Transverse colon (tissue), 4 donors: ENCODE results near the gene SLC35A4. TPM values are rescaled to one million over a fixed set of nuclear protein-coding genes. Genes with fewer than 3 reads are reported as not detected.
"Not testable (repeated sequence)": the region's sequence is repeated elsewhere in the genome, so short reads cannot be mapped to it uniquely, and the experiment has no call there.

Source experiments
- DNase-seq: peaks from one replicate; pipeline ENCODE4 v3.0.0-alpha.2; 2019
- H3K27ac ChIP-seq, 4 donors: fragments of 200-600 bp; sonication (generic); 2 replicates each; pipeline ENCODE4 v1.5.1; 2016 to 2018; ENCODE audit warnings: inconsistent platforms in 4 of 4
- H3K27me3 ChIP-seq: fragments of 200-600 bp; sonication (generic); 2 replicates; pipeline ENCODE4 v1.5.1; 2017; ENCODE audit warnings: inconsistent platforms
- H3K36me3 ChIP-seq, 4 donors: fragments of 200-600 bp; sonication (generic); 2 replicates each; pipeline ENCODE4 v1.5.1; 2017 to 2019; ENCODE audit warnings: inconsistent platforms in 4 of 4
- H3K4me1 ChIP-seq, 4 donors: fragments of 200-600 bp; sonication (generic); 2 replicates each; pipeline ENCODE4 v1.5.1; 2017 to 2020; ENCODE audit warnings: inconsistent platforms in 4 of 4
- H3K4me3 ChIP-seq, 4 donors: fragments of 200-600 bp; sonication (generic); 1 replicate in 1 of 4; 2 replicates in 3 of 4; pipeline versions ENCODE4 v1.5.1 to v1.6.1; 2017 to 2019; ENCODE audit warnings: inconsistent platforms in 4 of 4
- H3K9me3 ChIP-seq, 2 donors: fragments of 200-600 bp; sonication (generic); 2 replicates each; pipeline ENCODE4 v1.5.1; 2017 to 2019; ENCODE audit warnings: inconsistent platforms in 2 of 2
- CTCF ChIP-seq, 5 experiments: fragments of 200-600 bp in 3 of 5; fragments of 450-650 bp in 2 of 5; sonication (generic) in 3 of 5; IDR thresholded peaks; 1 replicate in 2 of 5; 2 replicates in 3 of 5; pipeline ENCODE4 v1.5.1; 2016 to 2017; ENCODE audit warnings: antibody characterized with exemption in 5 of 5, inconsistent platforms in 3 of 5, mild to moderate bottlenecking in 2 of 5, moderate library complexity in 1 of 5
- EP300 ChIP-seq: sonication (generic); formaldehyde crosslinking; IDR thresholded peaks from one replicate; pipeline ENCODE4 v1.6.1; 2017; ENCODE audit warnings: antibody characterized with exemption, low read depth
- POLR2A ChIP-seq: fragments of 450-650 bp; IDR thresholded peaks from one replicate; pipeline ENCODE4 v1.6.1; 2016; ENCODE audit warnings: antibody characterized with exemption, mild to moderate bottlenecking, moderate library complexity
- POLR2AphosphoS5 ChIP-seq, 3 donors: sonication (generic); formaldehyde crosslinking; IDR thresholded peaks; one replicate each; pipeline ENCODE4 v1.6.1; 2016; ENCODE audit warnings: antibody characterized with exemption in 3 of 3
- WGBS, 2 donors: methylation state at CpG; one replicate each; pipeline ENCODE4 v1.1.5; 2018; ENCODE audit warnings: low coverage in 1 of 2; 5-methylcytosine and 5-hydroxymethylcytosine counted together
- in situ Hi-C, 4 donors: fragments of 200-750 bp; cut with MboI; loops; one replicate each; pipeline versions ENCODE4 v1.15.0 to v1.15.1; 2017; ENCODE audit warnings: low sequenced_read_pairs in 3 of 4, low pct_ligation_motif_present in 1 of 4, low pct_unique_long_range_greater_than_20kb in 1 of 4
- intact Hi-C: fragments of 100-400 bp; cut with DNase I; formaldehyde crosslinking; loops from one replicate; pipeline ENCODE4 v1.15.1; 2023; ENCODE audit warnings: low total_unique reads
- total RNA-seq, 4 donors: library from RNA; depleted of rRNA; stranded (reverse); fragments of >200 nt; gene quantifications; one replicate each; pipeline ENCODE4 v1.1.0, GENCODE V29; 2016

Gene SLC35A4
- total RNA-seq, 4 donors from 2014 or later, result 39.4 to 75.5 (median 52.6) TPM

- DNase-seq, result no peak
- in situ Hi-C loops (no loop called here), intact Hi-C loops (no loop called here)
- Histone ChIP-seq H3K27ac (no peak overlapping the region), H3K4me1 (peaks cover 0 to 24% (median 0%) of the 10 kb centered on the region in 4 donors), H3K9me3 (no peaks in the 10 kb centered on the region), H3K36me3 (no peaks in the 10 kb centered on the region), H3K4me3 (no peak overlapping the region), H3K27me3 (no peaks in the 10 kb centered on the region)
- 70 to 80% methylated on average over 2 to 5 of the region's 5 CpGs for WGBS, 2 donors
- no peak for TF ChIP-seq POLR2A
- no peak for TF ChIP-seq POLR2AphosphoS5 (IDR thresholded peaks at IDR 0.05)
- no peak for TF ChIP-seq CTCF (IDR thresholded peaks at IDR 0.05)
- no peak for TF ChIP-seq EP300
Observed at GRCh38 chr5:140591747-140592372, 27.2 kb downstream of the SLC35A4 start.

- peaks cover 0 to 24% (median 0%) of the 10 kb centered on the region in 4 donors for H3K4me1 ChIP-seq
- DNase-seq, H3K27ac ChIP-seq, H3K27me3 ChIP-seq, H3K9me3 ChIP-seq, intact Hi-C loops, H3K36me3 ChIP-seq, in situ Hi-C loops, H3K4me3 ChIP-seq: not testable (repeated sequence)
- WGBS, 2 donors, result 65% methylated on average over 12 of the region's 14 CpGs; no CpG with 5 or more reads in 1 of the 2 donors
Observed at GRCh38 chr5:140593070-140593469, 28.4 kb downstream of the SLC35A4 start.

- Histone ChIP-seq H3K27ac (no peak overlapping the region), H3K9me3 (no peaks in the 10 kb centered on the region), H3K27me3 (no peaks in the 10 kb centered on the region), H3K4me1 (peaks cover 0 to 19% (median 0%) of the 10 kb centered on the region in 4 donors), H3K36me3 (no peaks in the 10 kb centered on the region), H3K4me3 (no peak overlapping the region)
- in situ Hi-C loops (no loop called here), intact Hi-C loops (no loop called here)
- no peak for TF ChIP-seq POLR2AphosphoS5 (IDR thresholded peaks at IDR 0.05)
- TF ChIP-seq EP300, result no peak
- TF ChIP-seq POLR2A, result no peak
- no peak for TF ChIP-seq CTCF (IDR thresholded peaks at IDR 0.05)
- WGBS, 2 donors, result 90% methylated on average over 2 of the region's 6 CpGs; no CpG with 5 or more reads in 1 of the 2 donors
- no peak for DNase-seq
Observed at GRCh38 chr5:140594169-140594568, 29.5 kb downstream of the SLC35A4 start.

- Histone ChIP-seq H3K4me1 (peaks cover 0 to 17% (median 0%) of the 10 kb centered on the region in 4 donors), H3K27ac (peak overlapping the region in 3 of 4 donors; percentile 5 to 18 (median 16)), H3K36me3 (no peaks in the 10 kb centered on the region), H3K4me3 (no peak overlapping the region), H3K9me3 (no peaks in the 10 kb centered on the region), H3K27me3 (no peaks in the 10 kb centered on the region)
- intact Hi-C loops, result no loop called here
- in situ Hi-C loops, result no loop called here
- 61 to 77% methylated on average over 3 to 5 of the region's 5 CpGs for WGBS, 2 donors
- TF ChIP-seq EP300 (no peak), POLR2AphosphoS5 (IDR thresholded peaks at IDR 0.05) (peak in 1 of 3 donors; percentile 17), POLR2A (no peak)
- DNase-seq, result peak; percentile 53
Observed at GRCh38 chr5:140595538-140596300, 31.1 kb downstream of the SLC35A4 start.

GRCh38 chr5:140596321-140596741, 31.7 kb downstream of the SLC35A4 start:
- no peaks in the 10 kb centered on the region for H3K27me3 ChIP-seq
- H3K9me3 ChIP-seq, result no peaks in the 10 kb centered on the region
- no peak overlapping the region for H3K4me3 ChIP-seq
- no peaks in the 10 kb centered on the region for H3K36me3 ChIP-seq
- H3K4me1 ChIP-seq, result peaks cover 0 to 17% (median 0%) of the 10 kb centered on the region in 4 donors
- intact Hi-C loops, result no loop called here
- TF ChIP-seq POLR2AphosphoS5 (IDR thresholded peaks at IDR 0.05), result no peak
- TF ChIP-seq POLR2A, result no peak
- TF ChIP-seq CTCF (IDR thresholded peaks at IDR 0.05), result no peak
- no peak for TF ChIP-seq EP300
- peak overlapping the region in 1 of 4 donors; percentile 16 for H3K27ac ChIP-seq
- no peak for DNase-seq
- in situ Hi-C loops, result no loop called here
- 75% methylated on average over 1 of the region's 1 CpG; no CpG with 5 or more reads in 1 of the 2 donors for WGBS, 2 donors
